Spinal cord (tissue), 10 donors: ENCODE measurements around the gene LOXHD1. TPM values are rescaled to one million over a fixed set of nuclear protein-coding genes. Genes with fewer than 3 reads are reported as not detected.
A peak's percentile ranks its signal among the peaks of the same experiment; 100 is the strongest.

Experiments used
- DNase-seq, 6 donors: peaks; one replicate each; pipeline versions ENCODE4 v3.0.0 to v3.0.0-alpha.2; 2013 to 2015; ENCODE audit warnings: low spot score in 6 of 6, low read depth in 4 of 6
- H3K27ac ChIP-seq: one replicate; pipeline ENCODE4 v1.5.1; 2013; ENCODE audit warnings: low read depth, low read length, control low read depth
- H3K27me3 ChIP-seq: one replicate; pipeline ENCODE4 v1.6.1; 2013; ENCODE audit warnings: low read length; ENCODE audit not compliant: control insufficient read depth, insufficient read depth
- H3K36me3 ChIP-seq: one replicate; pipeline ENCODE4 v1.6.1; 2013; ENCODE audit warnings: low read length; ENCODE audit not compliant: control insufficient read depth, insufficient read depth
- H3K4me1 ChIP-seq: one replicate; pipeline ENCODE4 v1.6.1; 2013; ENCODE audit warnings: low read length; ENCODE audit not compliant: control insufficient read depth, insufficient read depth
- H3K4me3 ChIP-seq: one replicate; pipeline ENCODE4 v1.5.1; 2013; ENCODE audit warnings: low read depth, low read length, control low read depth
- H3K9me3 ChIP-seq: one replicate; pipeline ENCODE4 v1.6.1; 2013; ENCODE audit warnings: low read length; ENCODE audit not compliant: control insufficient read depth, insufficient read depth
- WGBS: methylation state at CpG from one replicate; pipeline ENCODE4 v1.1.5; 2013; ENCODE audit warnings: missing lambda C conversion rate; ENCODE audit not compliant: insufficient coverage; 5-methylcytosine and 5-hydroxymethylcytosine counted together
- polyA plus RNA-seq, 2 donors: library from polyadenylated mRNA; unstranded; fragments of 120-200 nt; gene quantifications; one replicate each; pipeline ENCODE4 v1.2.1, GENCODE V29; 2013; ENCODE audit not compliant: insufficient read length in 2 of 2
- total RNA-seq, 2 donors: library from RNA; depleted of rRNA in 1 of 2; stranded (reverse); fragments of 120-200 nt in 1 of 2; fragments of >200 nt in 1 of 2; gene quantifications; one replicate each; pipeline versions ENCODE4 v1.2.3 to v1.2.4, GENCODE V29; 2013 to 2014
- donor health status: healthy.

The LOXHD1 gene
- total and polyA plus RNA-seq, 4 donors, result 0.14 to 0.29 (median 0.21) TPM

- Histone ChIP-seq H3K27ac (no peak overlapping the region), H3K27me3 (no peaks in the 10 kb centered on the region), H3K36me3 (no peaks in the 10 kb centered on the region), H3K4me1 (no peaks in the 10 kb centered on the region), H3K4me3 (no peak overlapping the region), H3K9me3 (no peaks in the 10 kb centered on the region)
- 63% methylated on average over 4 of the region's 5 CpGs for WGBS
- DNase-seq, result no peak
Measured at GRCh38 chr18:46542545-46542944, 114.5 kb downstream of the LOXHD1 start.

DNA sequence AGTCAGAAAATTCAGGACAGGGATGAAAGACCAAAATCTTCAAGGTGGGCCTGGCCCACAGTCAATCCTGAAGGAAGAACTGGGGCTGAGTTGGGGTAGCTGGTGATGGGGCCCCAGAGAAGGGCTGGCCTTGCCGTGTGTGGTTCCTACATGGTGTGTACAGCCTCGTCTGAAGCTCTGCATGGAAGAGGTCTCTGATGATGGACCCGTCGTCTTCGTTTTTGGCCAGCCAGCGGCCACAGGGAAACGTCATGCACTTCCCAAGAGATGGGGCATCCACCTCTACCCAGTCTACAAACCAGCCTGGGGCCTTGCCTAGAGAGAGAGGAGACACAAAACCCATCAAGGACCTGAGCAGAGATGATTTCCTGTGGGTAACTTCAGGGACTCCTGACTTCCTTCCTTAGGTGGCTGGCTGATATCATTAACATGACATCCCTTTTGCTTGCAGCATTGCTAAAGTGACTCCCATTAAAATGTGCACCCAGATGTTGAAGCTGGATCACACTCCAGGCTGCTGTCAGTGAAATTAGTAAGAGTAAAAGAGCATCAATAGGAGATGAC lies 115.3 kb downstream of the LOXHD1 start:
- 90% methylated on average over 5 of the region's 7 CpGs for WGBS
- H3K4me3 ChIP-seq, result no peak overlapping the region
- H3K27me3 ChIP-seq, result no peaks in the 10 kb centered on the region
- H3K9me3 ChIP-seq, result no peaks in the 10 kb centered on the region
- no peaks in the 10 kb centered on the region for H3K36me3 ChIP-seq
- DNase-seq, result no peak
- no peaks in the 10 kb centered on the region for H3K4me1 ChIP-seq
- H3K27ac ChIP-seq, result no peak overlapping the region

DNA sequence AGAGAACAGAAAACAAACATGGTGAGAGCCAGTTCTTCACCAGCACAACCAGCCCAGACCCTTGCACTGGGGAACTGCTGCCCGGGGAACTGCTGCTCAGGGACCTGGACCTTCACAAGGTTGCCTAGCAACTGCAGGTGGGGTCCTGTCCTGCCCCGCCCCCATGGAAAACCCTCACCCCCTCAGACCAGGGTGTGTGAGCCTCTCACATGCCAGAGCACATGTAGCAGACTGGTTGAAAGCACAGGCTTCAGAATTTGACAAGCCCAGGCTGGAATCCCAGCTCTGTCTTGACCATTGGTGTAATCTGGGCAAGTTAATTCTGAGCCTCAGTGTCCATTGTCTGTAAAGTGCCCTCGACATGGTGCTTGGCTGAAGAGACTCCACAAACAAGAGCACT lies 118.6 kb downstream of the LOXHD1 start:
- H3K9me3 ChIP-seq, result no peaks in the 10 kb centered on the region
- H3K4me1 ChIP-seq, result no peaks in the 10 kb centered on the region
- WGBS, result 74% methylated on average over 2 of the region's 3 CpGs
- H3K4me3 ChIP-seq, result no peak overlapping the region
- H3K36me3 ChIP-seq, result no peaks in the 10 kb centered on the region
- no peak overlapping the region for H3K27ac ChIP-seq
- no peak for DNase-seq
- H3K27me3 ChIP-seq, result no peaks in the 10 kb centered on the region

- DNase-seq, result no peak
- no peak overlapping the region for H3K4me3 ChIP-seq
- no peaks in the 10 kb centered on the region for H3K27me3 ChIP-seq
- no peak overlapping the region for H3K27ac ChIP-seq
- H3K4me1 ChIP-seq, result no peaks in the 10 kb centered on the region
- WGBS, result 90% methylated on average over 8 of the region's 11 CpGs
- no peaks in the 10 kb centered on the region for H3K36me3 ChIP-seq
- H3K9me3 ChIP-seq, result no peaks in the 10 kb centered on the region
Measured at GRCh38 chr18:46536215-46536874, 120.7 kb downstream of the LOXHD1 start.

GRCh38 chr18:46531482-46531881 lies 125.5 kb downstream of the LOXHD1 start:
- WGBS, result no CpG with 5 or more reads among the region's 2 CpGs
- H3K27me3 ChIP-seq, result no peaks in the 10 kb centered on the region
- no peaks in the 10 kb centered on the region for H3K9me3 ChIP-seq
- peak in 1 of 6 donors; percentile 62 for DNase-seq
- no peaks in the 10 kb centered on the region for H3K36me3 ChIP-seq
- H3K27ac ChIP-seq, result no peak overlapping the region
- H3K4me1 ChIP-seq, result no peaks in the 10 kb centered on the region
- H3K4me3 ChIP-seq, result no peak overlapping the region

DNA sequence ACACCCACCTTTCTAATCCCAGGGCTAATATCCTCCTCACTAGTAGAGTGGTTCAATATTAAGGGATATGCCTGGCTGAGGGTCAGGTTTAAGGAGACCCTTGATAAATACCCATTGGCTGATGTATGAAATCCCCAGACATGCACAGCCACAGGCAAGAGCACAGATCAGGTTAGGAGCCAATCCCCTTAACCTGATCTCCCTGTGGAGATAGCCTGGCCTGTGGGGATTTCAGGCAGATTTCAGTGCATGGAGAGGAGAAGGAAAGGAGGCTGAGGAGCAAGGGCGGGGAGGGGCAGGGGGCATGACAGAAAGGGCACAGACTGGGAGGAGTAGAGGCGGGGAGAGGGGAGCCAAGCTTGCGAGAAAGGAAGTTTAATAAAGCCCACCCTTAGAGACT lies 129.0 kb downstream of the LOXHD1 start:
- H3K36me3 ChIP-seq, result no peaks in the 10 kb centered on the region
- H3K9me3 ChIP-seq, result no peaks in the 10 kb centered on the region
- H3K27ac ChIP-seq, result no peak overlapping the region
- DNase-seq, result no peak
- WGBS, result no CpG with 5 or more reads among the region's 3 CpGs
- no peak overlapping the region for H3K4me3 ChIP-seq
- no peaks in the 10 kb centered on the region for H3K27me3 ChIP-seq
- H3K4me1 ChIP-seq, result no peaks in the 10 kb centered on the region

GRCh38 chr18:46519870-46520269 lies 137.2 kb downstream of the LOXHD1 start:
- 64% methylated on average over 5 of the region's 7 CpGs for WGBS
- DNase-seq, result peak in 1 of 6 donors; percentile 3
- Histone ChIP-seq H3K27ac (no peak overlapping the region), H3K27me3 (no peaks in the 10 kb centered on the region), H3K4me1 (no peaks in the 10 kb centered on the region), H3K36me3 (no peaks in the 10 kb centered on the region), H3K4me3 (no peak overlapping the region), H3K9me3 (no peaks in the 10 kb centered on the region)

- H3K27ac ChIP-seq, result no peak overlapping the region
- DNase-seq, result no peak
- 62% methylated on average over 6 of the region's 6 CpGs for WGBS
- H3K27me3 ChIP-seq, result no peaks in the 10 kb centered on the region
- H3K4me1 ChIP-seq, result no peaks in the 10 kb centered on the region
- no peaks in the 10 kb centered on the region for H3K36me3 ChIP-seq
- no peaks in the 10 kb centered on the region for H3K9me3 ChIP-seq
- no peak overlapping the region for H3K4me3 ChIP-seq
Measured at GRCh38 chr18:46518438-46518837, 138.6 kb downstream of the LOXHD1 start.

DNA sequence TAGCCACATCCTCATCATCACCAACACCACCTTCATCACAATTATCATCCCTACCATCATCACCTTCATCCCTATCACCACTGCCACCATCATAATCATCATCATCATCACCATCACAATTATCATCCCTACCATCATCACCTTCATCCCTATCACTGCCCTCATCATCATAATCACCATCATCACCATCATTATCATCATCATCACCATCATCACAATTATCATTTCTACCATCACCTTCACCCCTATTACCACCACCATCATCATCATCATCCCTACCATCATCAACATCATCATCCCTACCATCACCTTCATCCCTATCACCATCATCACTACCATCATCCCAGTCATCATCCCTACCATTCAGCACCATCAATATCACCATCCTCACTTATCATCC lies 140.5 kb downstream of the LOXHD1 start:
- Histone ChIP-seq H3K4me3 (no peak overlapping the region), H3K27ac (no peak overlapping the region), H3K27me3 (no peaks in the 10 kb centered on the region), H3K9me3 (no peaks in the 10 kb centered on the region), H3K4me1 (no peaks in the 10 kb centered on the region), H3K36me3 (no peaks in the 10 kb centered on the region)
- DNase-seq, result no peak

- no peak overlapping the region for H3K27ac ChIP-seq
- no peaks in the 10 kb centered on the region for H3K36me3 ChIP-seq
- no peaks in the 10 kb centered on the region for H3K9me3 ChIP-seq
- DNase-seq, result peak in 1 of 6 donors; percentile 69
- no peaks in the 10 kb centered on the region for H3K4me1 ChIP-seq
- H3K4me3 ChIP-seq, result no peak overlapping the region
- no peaks in the 10 kb centered on the region for H3K27me3 ChIP-seq
- WGBS, result 73% methylated on average over 3 of the region's 6 CpGs
Measured at GRCh38 chr18:46510386-46510785, 146.6 kb downstream of the LOXHD1 start.
